DOHH2 (cell line): ENCODE data around the gene SEC22C.

Experiments
- CTCF ChIP-seq: fragments of 200-600 bp; sonication (generic); IDR thresholded peaks from one replicate; pipeline ENCODE4 v1.5.1; 2014; ENCODE audit warnings: antibody characterized with exemption, mild to moderate bottlenecking, low read depth, low read length; ENCODE audit not compliant: poor library complexity, severe bottlenecking
- EZH2phosphoT487 ChIP-seq: fragments of 200-600 bp; sonication (generic); IDR thresholded peaks from 2 replicates; pipeline ENCODE4 v1.6.1; 2017; ENCODE audit warnings: borderline replicate concordance, mild to moderate bottlenecking, antibody characterized with exemption, low read length, moderate library complexity, mixed read lengths

GRCh38 chr3:42562047-42562907 is 19.5 kb downstream of the SEC22C start:
- TF ChIP-seq CTCF (no peak), EZH2phosphoT487 (no peak)
